HG02840 (cell line): ENCODE data around the gene DDOST.
"Not testable (repeated sequence)": the region's sequence is repeated elsewhere in the genome, so short reads cannot be mapped to it uniquely, and the experiment has no call there.

Experiments
- ATAC-seq: cut with Tn5 transposase; IDR thresholded peaks from one replicate; pipeline ENCODE4 v1.9.1; 2021; ENCODE audit warnings: mild to moderate bottlenecking, moderate library complexity, moderate number of reproducible peaks; ENCODE audit not compliant: unreplicated experiment, low FRiP score

Gene DDOST

GRCh38 chr1:20626524-20626923, 34.6 kb downstream of the DDOST start:
- ATAC-seq: no peak

DNA sequence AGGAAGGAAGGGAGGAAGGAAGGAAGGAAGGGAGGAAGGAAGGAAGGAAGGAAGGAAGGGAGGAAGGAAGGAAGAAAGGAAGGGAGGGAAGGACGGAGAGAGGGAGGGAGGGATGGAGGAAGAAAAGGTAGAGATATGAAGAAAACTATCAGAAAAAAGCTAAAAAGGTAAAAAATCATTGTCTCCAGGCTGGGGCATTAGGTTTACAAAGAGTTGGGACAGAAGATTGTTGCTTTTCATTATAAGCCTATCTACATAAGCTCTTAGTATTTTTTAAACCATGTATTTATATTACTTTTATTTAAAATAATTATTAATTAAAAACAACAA, 35.1 kb downstream of the DDOST start:
- no peak for ATAC-seq

DNA sequence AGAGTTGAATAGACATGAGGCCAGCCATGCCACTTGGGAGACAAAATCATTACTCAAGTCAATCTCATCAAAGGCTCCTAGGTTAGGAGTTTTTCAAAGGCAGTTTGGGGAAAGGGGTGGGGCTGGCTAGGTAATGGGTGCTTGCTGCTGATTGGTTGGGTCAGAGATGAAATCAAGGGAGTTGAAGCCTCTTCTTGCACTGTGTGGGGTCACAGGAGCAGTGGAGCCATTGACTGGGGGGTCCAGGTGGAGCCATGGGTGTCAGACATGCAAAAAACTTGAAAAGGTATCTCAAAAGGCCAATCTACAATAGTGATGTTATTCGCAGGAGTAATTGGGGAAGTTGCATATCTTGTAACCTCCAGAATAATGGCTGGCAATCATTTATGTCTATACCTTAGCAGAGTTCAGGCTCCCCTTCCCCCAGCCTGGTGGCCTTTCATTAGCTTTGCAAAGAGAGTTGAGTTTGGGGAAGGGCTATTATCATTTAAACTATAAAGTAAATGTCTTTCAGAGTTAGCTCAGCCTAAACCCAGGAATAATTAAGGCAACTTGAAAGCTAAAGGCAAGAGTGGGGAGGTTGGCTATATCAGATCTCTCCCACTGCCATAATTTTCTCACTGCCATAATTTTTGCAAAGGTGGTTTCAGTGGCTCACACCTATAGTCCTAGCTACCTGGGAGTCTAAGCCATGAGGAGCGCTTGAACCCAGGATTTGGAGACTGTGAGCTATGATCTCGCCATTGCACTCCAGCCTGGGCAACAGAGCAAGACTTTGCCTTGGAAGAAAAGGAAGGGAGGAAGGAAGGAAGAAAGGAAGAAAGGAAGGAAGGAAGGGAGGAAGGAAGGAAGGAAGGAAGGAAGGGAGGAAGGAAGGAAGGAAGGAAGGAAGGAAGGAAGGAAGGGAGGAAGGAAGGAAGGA, 35.7 kb downstream of the DDOST start:
- ATAC-seq: no peak

DNA sequence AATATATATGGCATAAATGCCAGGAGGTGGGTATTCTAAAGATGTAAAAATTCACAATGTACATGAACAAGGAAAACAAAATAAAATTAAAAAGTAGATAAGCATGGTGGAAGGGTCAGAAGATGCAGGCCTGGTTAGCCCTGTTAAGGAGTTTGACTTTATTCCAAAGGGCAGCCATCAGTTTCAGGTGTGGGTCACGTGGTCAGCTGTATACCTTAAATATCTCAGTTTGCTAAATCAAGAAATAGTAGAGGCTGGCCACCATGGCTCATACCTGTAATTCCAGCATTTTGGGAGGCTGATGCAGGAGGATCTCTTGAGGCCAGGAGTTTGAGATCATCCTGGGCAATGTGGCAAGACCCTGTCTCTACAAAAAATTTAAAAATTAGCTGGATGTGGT, 36.5 kb downstream of the DDOST start:
- no peak for ATAC-seq

DNA sequence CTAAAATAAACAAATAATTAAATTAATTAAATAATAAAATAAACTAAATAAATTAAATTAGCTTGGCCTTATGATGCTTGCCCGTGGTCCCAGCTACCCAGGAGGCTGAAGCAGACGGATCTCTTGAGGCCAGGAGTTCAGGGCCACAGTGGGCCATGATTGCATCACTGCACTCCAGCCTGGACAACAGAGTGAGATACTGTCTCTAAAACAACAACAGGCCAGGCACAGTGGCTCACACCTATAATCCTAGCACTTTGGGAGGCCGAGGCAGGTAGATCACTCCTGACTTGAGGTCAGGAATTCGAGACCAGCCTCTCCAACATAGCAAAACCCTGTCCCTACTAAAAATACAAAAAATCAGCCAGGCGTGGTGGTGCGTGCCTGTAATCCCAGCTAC, 40.2 kb downstream of the DDOST start:
- ATAC-seq: no peak

DNA sequence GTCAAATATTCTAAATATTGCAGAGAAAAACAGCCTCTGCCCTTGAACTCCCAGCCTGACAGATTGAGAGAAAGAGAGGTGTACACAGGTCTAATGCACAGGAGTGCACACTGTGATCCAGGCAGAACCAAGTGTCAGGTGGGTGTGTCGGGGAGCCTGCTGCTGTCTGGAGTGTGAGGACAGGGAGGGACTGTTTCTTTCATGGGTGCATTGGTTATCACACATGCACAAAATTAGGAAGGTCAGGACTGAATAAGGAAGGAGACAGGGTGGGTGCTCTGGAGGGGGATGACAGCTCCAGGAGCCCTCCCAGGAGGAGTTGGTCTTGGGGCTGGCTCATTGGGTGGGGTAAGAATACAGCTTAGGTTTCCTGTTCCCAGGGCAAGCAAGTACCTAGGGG, 41.2 kb downstream of the DDOST start:
- ATAC-seq: no peak

GRCh38 chr1:20618550-20618949, 42.6 kb downstream of the DDOST start:
- ATAC-seq: no peak

- no peak for ATAC-seq
Measured at GRCh38 chr1:20616847-20617487, 44.2 kb downstream of the DDOST start.

DNA sequence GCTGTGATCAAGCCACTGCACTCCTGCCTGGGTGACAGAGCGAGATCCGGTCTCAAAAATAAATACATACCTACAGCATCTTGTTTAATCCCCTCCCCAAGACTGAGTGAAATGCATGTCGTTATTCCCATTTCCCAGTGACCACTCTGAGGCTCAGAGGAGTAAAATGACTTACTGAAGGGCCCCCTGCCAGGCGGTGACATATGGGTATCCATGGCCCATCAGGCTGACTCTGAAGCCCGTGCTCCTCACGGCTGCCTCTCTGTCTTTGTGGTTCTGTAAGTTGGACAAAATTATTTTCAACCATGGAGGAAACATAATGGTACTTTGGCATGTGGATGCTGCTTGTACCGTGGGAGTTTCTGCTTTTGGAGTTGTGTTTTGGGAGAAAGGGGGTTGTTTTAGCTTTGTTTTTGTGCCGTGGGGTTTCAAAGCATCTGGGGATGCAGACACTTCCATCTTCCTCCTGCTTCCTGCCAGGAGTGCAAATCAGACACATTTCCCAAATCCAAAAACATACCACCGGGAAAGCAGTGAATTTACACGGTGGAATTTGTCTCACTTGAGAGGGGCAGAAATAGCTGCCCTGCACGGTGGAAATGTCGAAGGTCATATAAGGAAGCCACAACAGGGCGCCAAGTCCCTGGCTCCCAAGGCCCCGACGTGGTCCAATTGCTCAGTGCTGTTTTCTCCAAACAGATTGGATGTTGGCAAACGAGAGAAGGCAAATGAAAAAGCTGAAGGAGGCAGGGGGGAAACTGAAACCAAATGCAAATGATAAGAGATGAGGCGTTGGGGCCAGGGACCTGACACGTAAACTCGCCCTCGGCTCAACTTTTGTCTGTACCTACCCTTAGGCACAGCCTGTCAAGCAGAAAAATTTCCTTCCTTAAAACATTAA, 45.0 kb downstream of the DDOST start:
- ATAC-seq: no peak

GRCh38 chr1:20614131-20614579, 47.0 kb downstream of the DDOST start:
- no peak for ATAC-seq

- ATAC-seq: no peak
Measured at GRCh38 chr1:20612221-20612746, 48.9 kb downstream of the DDOST start.

DNA sequence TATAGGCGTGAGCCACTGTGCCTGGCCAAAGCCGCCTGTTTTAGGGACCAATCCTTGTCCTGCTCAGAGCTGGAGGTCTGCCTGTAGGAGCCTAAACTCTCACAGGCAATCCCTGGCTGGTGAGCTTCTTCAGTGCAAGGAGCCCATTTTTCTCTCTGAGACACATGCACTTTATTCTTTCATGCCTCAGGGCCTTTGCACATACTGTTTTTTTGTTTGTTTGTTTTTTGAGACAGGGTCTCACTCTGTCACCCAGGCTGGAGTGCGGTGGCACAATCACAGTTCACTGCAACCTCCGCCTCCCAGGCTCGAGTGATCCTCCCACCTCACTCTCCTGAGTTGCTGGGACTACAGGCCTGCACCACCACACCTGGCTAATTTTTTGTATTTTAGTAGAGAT, 49.5 kb downstream of the DDOST start:
- ATAC-seq: no peak

- ATAC-seq: no peak
Measured at GRCh38 chr1:20610970-20611369, 50.2 kb downstream of the DDOST start.

DNA sequence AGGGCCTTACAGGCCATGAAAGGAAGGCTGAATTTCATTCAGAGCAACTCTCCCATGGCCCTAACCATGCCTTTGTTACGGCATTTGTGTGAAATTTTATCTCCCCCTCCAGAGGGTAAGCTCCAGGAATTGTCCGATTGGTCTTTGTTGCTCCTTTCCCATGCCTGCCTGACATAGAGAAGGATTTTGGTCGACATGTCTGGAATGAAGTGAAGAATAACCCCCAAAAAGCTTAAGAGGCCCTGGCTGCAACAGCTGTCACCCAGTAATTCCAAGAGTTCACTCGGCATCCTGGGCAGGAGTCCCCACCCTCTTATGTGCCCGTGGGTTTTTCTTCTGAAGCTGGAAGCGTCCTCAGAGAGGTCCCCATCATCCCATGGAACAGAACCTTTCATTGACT, 51.6 kb downstream of the DDOST start:
- ATAC-seq: no peak

DNA sequence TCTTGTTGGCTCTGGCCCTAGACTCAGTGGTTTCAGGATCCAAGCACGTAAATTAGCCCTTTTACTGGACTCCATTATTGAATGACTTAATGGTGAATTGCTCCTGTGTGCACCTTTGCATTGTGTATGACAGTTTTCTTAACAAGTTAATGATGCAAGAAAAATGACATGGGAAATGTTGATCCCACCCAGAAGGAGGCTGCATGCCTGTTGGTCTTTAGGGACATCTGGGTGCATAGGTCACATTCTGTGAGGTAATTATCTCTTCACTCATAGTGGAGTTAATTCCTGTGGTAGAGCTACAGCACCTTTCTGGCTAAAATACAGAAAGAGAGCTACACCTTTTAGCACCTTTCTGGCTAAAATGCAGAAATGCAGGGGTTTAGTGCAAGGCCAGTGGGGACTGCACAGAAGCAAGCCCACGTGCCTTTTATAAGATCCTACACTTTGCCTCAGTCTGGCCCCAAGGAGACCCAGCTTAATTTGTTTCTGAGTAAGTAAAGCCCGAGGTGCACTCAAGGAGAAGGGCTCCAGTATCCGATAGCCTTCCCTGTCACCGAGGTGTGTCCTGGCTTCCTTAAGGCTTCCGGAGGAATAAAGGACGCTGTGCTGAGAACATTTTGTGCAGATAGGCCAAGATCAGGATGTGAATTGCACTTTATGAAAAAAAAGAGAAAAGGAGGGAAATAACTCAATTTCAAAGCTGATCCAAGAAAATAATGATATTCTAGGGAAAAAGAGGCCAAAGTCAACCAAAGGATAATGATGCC, 54.2 kb downstream of the DDOST start:
- not testable (repeated sequence) for ATAC-seq

DNA sequence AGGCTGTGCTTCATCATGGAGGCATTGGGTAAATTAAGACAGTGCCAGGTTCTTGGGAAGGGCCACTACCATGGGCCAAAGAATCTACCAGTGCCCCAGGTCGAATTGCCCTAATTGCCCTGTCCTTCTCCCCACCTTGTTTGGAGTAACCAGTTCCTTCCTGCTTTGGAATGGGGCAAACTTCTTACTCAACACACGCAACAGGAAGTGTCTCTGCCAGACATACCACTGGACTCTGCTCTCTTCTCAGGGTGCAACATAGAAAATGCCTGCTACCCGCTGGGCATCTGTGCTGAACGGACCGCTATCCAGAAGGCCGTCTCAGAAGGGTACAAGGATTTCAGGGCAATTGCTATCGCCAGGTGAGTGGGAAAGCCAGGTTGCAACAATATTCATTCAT, 56.5 kb downstream of the DDOST start:
- ATAC-seq: no peak

DNA sequence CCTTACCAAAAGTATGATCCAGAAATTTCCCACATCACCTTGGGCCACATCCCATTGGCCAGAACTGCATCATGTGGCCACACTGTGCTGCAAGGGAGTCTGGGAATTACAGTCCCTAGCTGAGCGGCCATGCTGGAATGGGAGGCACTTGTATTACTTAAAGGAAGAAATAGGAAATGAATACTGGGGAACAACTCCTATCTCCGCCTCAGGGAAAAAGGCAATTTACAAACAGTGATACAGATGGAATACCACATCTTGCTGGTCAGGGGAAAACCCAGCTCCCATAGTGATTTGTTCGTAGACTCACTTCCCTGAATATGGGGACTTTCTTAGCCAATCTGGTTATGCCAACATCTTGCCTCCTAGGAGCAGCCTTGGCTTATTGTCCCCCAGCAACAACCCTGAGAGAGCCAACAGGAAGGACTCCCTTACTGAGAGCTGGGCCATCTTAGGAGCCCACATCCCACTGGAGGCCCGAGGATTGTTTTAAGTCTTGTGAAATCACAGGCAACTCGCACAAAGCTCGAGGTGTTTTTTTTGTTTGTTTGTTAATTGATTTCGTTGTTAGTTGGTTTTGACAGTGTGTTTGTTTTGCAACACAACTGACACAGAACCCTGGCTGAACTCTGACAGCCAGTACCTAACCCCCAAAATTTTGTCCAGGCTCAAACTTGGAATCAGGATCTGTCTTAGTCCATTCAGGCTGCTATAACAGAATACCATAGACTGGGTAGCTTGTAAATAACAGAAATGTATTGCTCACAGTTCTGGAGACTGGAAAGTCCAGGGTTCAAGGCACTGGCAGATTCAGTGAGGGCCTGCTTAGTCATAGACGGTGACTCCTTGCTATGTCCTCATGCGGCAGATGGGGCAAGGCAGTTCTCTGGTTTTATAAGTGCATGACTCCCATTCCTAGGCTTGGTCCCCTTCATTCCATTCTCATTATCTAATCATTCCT, 57.4 kb downstream of the DDOST start:
- no peak for ATAC-seq

- no peak for ATAC-seq
Measured at GRCh38 chr1:20602851-20603450, 58.2 kb downstream of the DDOST start.
